CD14-positive monocyte (primary cell): ENCODE results near the gene LAMB1. TPM values are rescaled to one million over a fixed set of nuclear protein-coding genes. Genes with fewer than 3 reads are reported as not detected.
"Not testable (repeated sequence)": the region's sequence is repeated elsewhere in the genome, so short reads cannot be mapped to it uniquely, and the experiment has no call there.

Experiments used
- DNase-seq, 3 donors: peaks; one replicate each; pipeline ENCODE4 v3.0.0-alpha.2; 2011 to 2022
- H2AFZ ChIP-seq: 2 replicates; pipeline ENCODE4 v1.6.0; 2012; ENCODE audit warnings: mild to moderate bottlenecking, low read depth, low read length, inconsistent platforms; ENCODE audit not compliant: insufficient read depth, poor library complexity, severe bottlenecking
- H3K27ac ChIP-seq, 2 donors: 1 replicate in 1 of 2; 2 replicates in 1 of 2; pipeline ENCODE4 v1.5.1; 2012 to 2013; ENCODE audit warnings: low read length in 2 of 2, control low read depth in 1 of 2, inconsistent platforms in 1 of 2, low read depth in 1 of 2, mild to moderate bottlenecking in 1 of 2
- H3K27me3 ChIP-seq, 2 donors: one replicate each; pipeline versions ENCODE4 v1.6.0 to v1.6.1; 2011 to 2013; ENCODE audit warnings: low read length in 2 of 2; ENCODE audit not compliant: control insufficient read depth in 2 of 2, insufficient read depth in 2 of 2
- H3K36me3 ChIP-seq, 2 donors: replicated peaks in 1 of 2; 1 replicate in 1 of 2; 2 replicates in 1 of 2; pipeline versions ENCODE4 v1.5.1 to v1.6.1; 2012 to 2013; ENCODE audit warnings: low read length in 2 of 2, control low read depth in 1 of 2, inconsistent platforms in 1 of 2, mild to moderate bottlenecking in 1 of 2; ENCODE audit not compliant: insufficient read depth in 2 of 2, control insufficient read depth in 1 of 2
- H3K4me1 ChIP-seq, 2 donors: 1 replicate in 1 of 2; 2 replicates in 1 of 2; pipeline versions ENCODE4 v1.5.1 to v1.6.1; 2012 to 2013; ENCODE audit warnings: low read length in 2 of 2, control low read depth in 1 of 2, inconsistent platforms in 1 of 2, mild to moderate bottlenecking in 1 of 2, moderate library complexity in 1 of 2; ENCODE audit not compliant: insufficient read depth in 2 of 2, control insufficient read depth in 1 of 2
- H3K4me2 ChIP-seq: replicated peaks from 2 replicates; pipeline ENCODE3; 2012; ENCODE audit warnings: low read length, moderate library complexity, mild to moderate bottlenecking; ENCODE audit not compliant: poor library complexity, severe bottlenecking; ENCODE audit errors: extremely low read depth
- H3K4me3 ChIP-seq, 3 experiments: fragments of 200-600 bp in 1 of 3; sonication (generic) in 1 of 3; replicated peaks in 1 of 3; 1 replicate in 2 of 3; 2 replicates in 1 of 3; pipeline ENCODE4 v1.5.1; 2011 to 2013; ENCODE audit warnings: low read length in 3 of 3, mild to moderate bottlenecking in 3 of 3, control low read depth in 2 of 3, low read depth in 2 of 3, inconsistent platforms in 1 of 3, moderate library complexity in 1 of 3
- H3K79me2 ChIP-seq: 2 replicates; pipeline ENCODE4 v1.6.0; 2012; ENCODE audit warnings: mild to moderate bottlenecking, control low read depth, inconsistent platforms, low read length, moderate library complexity; ENCODE audit not compliant: insufficient read depth
- H3K9ac ChIP-seq: 2 replicates; pipeline ENCODE4 v1.6.0; 2017; ENCODE audit warnings: low read length, mild to moderate bottlenecking; ENCODE audit not compliant: insufficient read depth, poor library complexity, severe bottlenecking
- H3K9me3 ChIP-seq, 2 donors: replicated peaks in 1 of 2; 1 replicate in 1 of 2; 2 replicates in 1 of 2; pipeline versions ENCODE4 v1.5.1 to v1.6.1; 2012 to 2013; ENCODE audit warnings: low read length in 2 of 2, control low read depth in 1 of 2; ENCODE audit not compliant: control insufficient read depth in 1 of 2, insufficient read depth in 1 of 2
- H4K20me1 ChIP-seq: 2 replicates; pipeline ENCODE4 v1.6.0; 2012; ENCODE audit warnings: mild to moderate bottlenecking, low read length, control low read depth, moderate library complexity; ENCODE audit not compliant: insufficient read depth
- H3K27ac Mint-ChIP-seq, 7 donors: one replicate each; pipeline ENCODE4 v1.8.0; 2020; ENCODE audit warnings: mild to moderate bottlenecking in 7 of 7, mixed read lengths in 7 of 7, moderate library complexity in 6 of 7, inconsistent platforms in 2 of 7
- H3K27me3 Mint-ChIP-seq, 3 donors: one replicate each; pipeline ENCODE4 v1.8.0; 2021 to 2022; ENCODE audit warnings: low read depth in 3 of 3, mild to moderate bottlenecking in 3 of 3, mixed read lengths in 3 of 3, moderate library complexity in 3 of 3, inconsistent platforms in 1 of 3
- H3K36me3 Mint-ChIP-seq, 2 donors: one replicate each; pipeline ENCODE4 v1.8.0; 2020; ENCODE audit warnings: mixed read lengths in 2 of 2, inconsistent platforms in 1 of 2, mild to moderate bottlenecking in 1 of 2
- H3K4me1 Mint-ChIP-seq: one replicate; pipeline ENCODE4 v1.8.0; 2020; ENCODE audit warnings: mild to moderate bottlenecking, mixed read lengths
- H3K4me3 Mint-ChIP-seq, 2 donors: one replicate each; pipeline ENCODE4 v1.8.0; 2020; ENCODE audit warnings: mild to moderate bottlenecking in 2 of 2, mixed read lengths in 2 of 2, moderate library complexity in 1 of 2
- H3K9me3 Mint-ChIP-seq, 7 donors: one replicate each; pipeline ENCODE4 v1.8.0; 2020 to 2022; ENCODE audit warnings: mixed read lengths in 7 of 7, mild to moderate bottlenecking in 6 of 7, moderate library complexity in 6 of 7, inconsistent platforms in 2 of 7
- CTCF ChIP-seq: fragments of 200-600 bp; IDR thresholded peaks from one replicate; pipeline ENCODE4 v1.8.0; 2022; ENCODE audit warnings: antibody characterized with exemption, mild to moderate bottlenecking
- WGBS: methylation state at CpG from one replicate; pipeline ENCODE4 v1.1.5; 2013; ENCODE audit warnings: missing lambda C conversion rate; ENCODE audit not compliant: insufficient coverage; 5-methylcytosine and 5-hydroxymethylcytosine counted together
- intact Hi-C, 2 donors: fragments of 100-400 bp; cut with micrococcal nuclease; formaldehyde crosslinking; loops; one replicate each; pipeline versions ENCODE4 v1.15.0 to v1.15.1; 2023
- polyA plus RNA-seq, 3 donors: library from polyadenylated mRNA; depleted of rRNA in 1 of 3; unstranded in 2 of 3; stranded (reverse) in 1 of 3; fragments of 300-500 nt in 2 of 3; fragments of >200 nt in 1 of 3; fragmentation: Illumina TruSeq in 2 of 3; gene quantifications; 1 replicate in 2 of 3; 2 replicates in 1 of 3; pipeline ENCODE4 v1.2.3, GENCODE V29; 2012 to 2021

The LAMB1 gene
- polyA plus RNA-seq, 3 donors, result 0.42 TPM; not detected in 2

- H3K27me3 Mint-ChIP-seq, result peaks cover 0 to 7% (median 3%) of the 10 kb centered on the region in 3 donors
- no CpG with 5 or more reads among the region's 7 CpGs for WGBS
- no peak for TF ChIP-seq CTCF
Measured at GRCh38 chr7:107890493-107890961, 112.4 kb downstream of the LAMB1 start.

GRCh38 chr7:107889992-107890391 lies 113.0 kb downstream of the LAMB1 start:
- Histone ChIP-seq H3K79me2 (peaks cover 37% of the 10 kb centered on the region), H2AFZ (peak overlapping the region; percentile 88), H3K9ac (no peak overlapping the region), H4K20me1 (peaks cover 17% of the 10 kb centered on the region), H3K4me1 (peaks cover 27 to 34% of the 10 kb centered on the region in 2 donors), H3K36me3 (peaks cover 16 to 22% of the 10 kb centered on the region in 2 donors), H3K4me2 (peak overlapping the region; percentile 88), H3K9me3 (peaks cover 0 to 2% of the 10 kb centered on the region in 2 donors), H3K27ac (peak overlapping the region in 1 of 2 donors; percentile 95), H3K27me3 (no peaks in the 10 kb centered on the region), H3K4me3 (no peak overlapping the region)
- Mint-ChIP-seq H3K9me3 (peaks cover 3 to 13% (median 7%) of the 10 kb centered on the region in 7 donors), H3K4me1 (peaks cover 31% of the 10 kb centered on the region), H3K27ac (peak overlapping the region in 1 of 7 donors; percentile 99), H3K36me3 (peaks cover 20 to 21% of the 10 kb centered on the region in 2 donors), H3K4me3 (no peak overlapping the region), H3K27me3 (peaks cover under 1 to 9% (median 3%) of the 10 kb centered on the region in 3 donors)
- no CpG with 5 or more reads among the region's 3 CpGs for WGBS
- intact Hi-C loops, result loop anchor here (5.0 to 10.0 kb wide), 3 partner anchors 148 to 725 kb away; partner anchors contain the start of genes CBLL1 (in 1 of the 2), COG5 (in 1 of the 2), DUS4L (in 1 of the 2) and HBP1 (in 1 of the 2)
- no peak for DNase-seq
- no peak for TF ChIP-seq CTCF

More at GRCh38 chr7:107890493-107890961, 112.4 kb downstream of the LAMB1 start:
- Mint-ChIP-seq H3K4me1 (peaks cover 31% of the 10 kb centered on the region), H3K4me3 (peak overlapping the region; percentile 94 to 97), H3K36me3 (peaks cover 25 to 27% of the 10 kb centered on the region in 2 donors), H3K27ac (peak overlapping the region; percentile 99 to 100 (median 100)), H3K9me3 (peaks cover 3 to 13% (median 7%) of the 10 kb centered on the region in 7 donors)
- peak overlapping the region; percentile 86 to 95 for H3K27ac ChIP-seq
- H3K9me3 ChIP-seq, result peaks cover 0 to 2% of the 10 kb centered on the region in 2 donors
- H3K36me3 ChIP-seq, result peaks cover 19 to 28% of the 10 kb centered on the region in 2 donors
- H2AFZ ChIP-seq, result peak overlapping the region; percentile 88
- H3K4me2 ChIP-seq, result peak overlapping the region; percentile 88
- no peaks in the 10 kb centered on the region for H3K27me3 ChIP-seq
- peaks cover 22% of the 10 kb centered on the region for H4K20me1 ChIP-seq
- H3K79me2 ChIP-seq, result peaks cover 42% of the 10 kb centered on the region
- peak overlapping the region; percentile 96 for H3K9ac ChIP-seq
- intact Hi-C loops, result loop anchor here (5.0 to 10.0 kb wide), 3 partner anchors 148 to 726 kb away; partner anchors contain the start of genes CBLL1 (in 1 of the 2), COG5 (in 1 of the 2), DUS4L (in 1 of the 2) and HBP1 (in 1 of the 2)
- H3K4me1 ChIP-seq, result peaks cover 27 to 34% of the 10 kb centered on the region in 2 donors
- H3K4me3 ChIP-seq, result peak overlapping the region; percentile 43 to 80 (median 54)
- no peak for DNase-seq

GRCh38 chr7:107887827-107888226 lies 115.1 kb downstream of the LAMB1 start:
- WGBS, result 99% methylated on average over 20 of the region's 22 CpGs

More at GRCh38 chr7:107887827-107888226, 115.1 kb downstream of the LAMB1 start:
- H3K27me3 ChIP-seq, intact Hi-C loops, H3K27me3 Mint-ChIP-seq, H3K36me3 Mint-ChIP-seq, H3K9me3 ChIP-seq, H4K20me1 ChIP-seq, H3K4me3 ChIP-seq, H2AFZ ChIP-seq, H3K27ac Mint-ChIP-seq, H3K27ac ChIP-seq, H3K9ac ChIP-seq, H3K36me3 ChIP-seq, DNase-seq, H3K4me3 Mint-ChIP-seq, H3K4me2 ChIP-seq: not testable (repeated sequence)
- Mint-ChIP-seq H3K9me3 (peaks cover 3 to 13% (median 7%) of the 10 kb centered on the region in 7 donors), H3K4me1 (peaks cover 17% of the 10 kb centered on the region)
- H3K79me2 ChIP-seq, result peaks cover 15% of the 10 kb centered on the region
- H3K4me1 ChIP-seq, result peaks cover 20 to 25% of the 10 kb centered on the region in 2 donors
